Testis (tissue), 3 donors: ENCODE data around the gene TNS2. TPM values are rescaled to one million over a fixed set of nuclear protein-coding genes. Genes with fewer than 3 reads are reported as not detected.
"Not testable (repeated sequence)": the region's sequence is repeated elsewhere in the genome, so short reads cannot be mapped to it uniquely, and the experiment has no call there.

Experiments
- DNase-seq: peaks from one replicate; pipeline ENCODE4 v3.0.0-alpha.2; 2019
- H3K27ac ChIP-seq, 2 donors: fragments of 200-600 bp; sonication (generic); one replicate each; pipeline ENCODE4 v1.5.1; 2019
- H3K27me3 ChIP-seq: fragments of 200-600 bp; sonication (generic); one replicate; pipeline ENCODE4 v1.5.1; 2019
- H3K36me3 ChIP-seq: fragments of 200-600 bp; sonication (generic); one replicate; pipeline ENCODE4 v1.5.1; 2017; ENCODE audit warnings: low read depth; ENCODE audit errors: missing control alignments
- H3K4me1 ChIP-seq: fragments of 200-600 bp; sonication (generic); one replicate; pipeline ENCODE4 v1.5.1; 2019
- H3K4me3 ChIP-seq, 2 donors: fragments of 200-600 bp; sonication (generic); one replicate each; pipeline ENCODE4 v1.5.1; 2017 to 2019
- H3K9me3 ChIP-seq: fragments of 200-600 bp; sonication (generic); one replicate; pipeline ENCODE4 v1.5.1; 2017
- CTCF ChIP-seq, 3 experiments: fragments of 450-650 bp in 2 of 3; fragments of 200-600 bp in 1 of 3; sonication (generic) in 1 of 3; IDR thresholded peaks; one replicate each; pipeline ENCODE4 v1.5.1; 2016 to 2019; ENCODE audit warnings: antibody characterized with exemption in 3 of 3, mild to moderate bottlenecking in 2 of 3, moderate library complexity in 1 of 3
- POLR2A ChIP-seq: fragments of 450-650 bp; IDR thresholded peaks from one replicate; pipeline ENCODE4 v1.6.1; 2017; ENCODE audit warnings: antibody characterized with exemption, mild to moderate bottlenecking, moderate library complexity
- WGBS, 2 donors: methylation state at CpG; one replicate each; pipeline ENCODE4 v1.1.5; 2018; 5-methylcytosine and 5-hydroxymethylcytosine counted together
- intact Hi-C: fragments of 100-400 bp; cut with DNase I; formaldehyde crosslinking; loops from one replicate; pipeline ENCODE4 v1.15.1; 2023; ENCODE audit warnings: low total_unique reads
- polyA plus RNA-seq: library from polyadenylated mRNA; stranded (reverse); fragments of 350-450 nt; fragmentation: Illumina TruSeq; extraction: RNeasy Lipid Tissue Mini Kit (QIAGEN cat#74804); gene quantifications from one replicate; pipeline ENCODE4 v1.2.3, GENCODE V29; 2014; ENCODE audit warnings: low read depth, low replicate concordance; ENCODE audit not compliant: insufficient read depth
- total RNA-seq, 2 donors: library from RNA; depleted of rRNA; stranded (reverse); fragments of >200 nt; gene quantifications; one replicate each; pipeline ENCODE4 v1.2.3, GENCODE V29; 2016

Gene TNS2
- total and polyA plus RNA-seq, 3 donors from 2014 or later: 47.0 to 138 (median 108) TPM

- Histone ChIP-seq H3K4me1 (no peaks in the 10 kb centered on the region), H3K36me3 (no peaks in the 10 kb centered on the region), H3K4me3 (no peak overlapping the region), H3K27ac (no peak overlapping the region), H3K9me3 (no peaks in the 10 kb centered on the region), H3K27me3 (no peaks in the 10 kb centered on the region)
- TF ChIP-seq POLR2A (no peak), CTCF (IDR thresholded peaks at IDR 0.05) (no peak)
- DNase-seq: no peak
- intact Hi-C loops: no loop called here
- WGBS, 2 donors: 90 to 96% methylated on average over 3 of the region's 3 CpGs
These were observed 18.2 kb upstream of the TNS2 start for GRCh38 chr12:53031616-53032015.

GRCh38 chr12:53033832-53034231, 16.0 kb upstream of the TNS2 start:
- WGBS, 2 donors: 81% methylated on average over 10 of the region's 10 CpGs
- H3K27me3 ChIP-seq, H3K4me3 ChIP-seq, DNase-seq, H3K36me3 ChIP-seq, H3K9me3 ChIP-seq, H3K27ac ChIP-seq, H3K4me1 ChIP-seq, intact Hi-C loops: not testable (repeated sequence)

- H3K9me3 ChIP-seq: no peaks in the 10 kb centered on the region
- intact Hi-C loops: no loop called here
- H3K36me3 ChIP-seq: no peaks in the 10 kb centered on the region
- H3K4me3 ChIP-seq: no peak overlapping the region
- no peak overlapping the region for H3K27ac ChIP-seq
- 77 to 86% methylated on average over 8 of the region's 8 CpGs for WGBS, 2 donors
- H3K27me3 ChIP-seq: no peaks in the 10 kb centered on the region
- peaks cover 9% of the 10 kb centered on the region for H3K4me1 ChIP-seq
- DNase-seq: no peak
- TF ChIP-seq POLR2A: no peak
- TF ChIP-seq CTCF (IDR thresholded peaks at IDR 0.05): no peak
These were observed 15.4 kb upstream of the TNS2 start for GRCh38 chr12:53034459-53034858.

- TF ChIP-seq CTCF (IDR thresholded peaks at IDR 0.05) (no peak), POLR2A (no peak)
- DNase-seq: no peak
- H3K4me3 ChIP-seq: no peak overlapping the region
- intact Hi-C loops: no loop called here
- peaks cover 9% of the 10 kb centered on the region for H3K4me1 ChIP-seq
- 84 to 88% methylated on average over 3 of the region's 3 CpGs for WGBS, 2 donors
- H3K27me3 ChIP-seq: no peaks in the 10 kb centered on the region
- no peaks in the 10 kb centered on the region for H3K9me3 ChIP-seq
- H3K27ac ChIP-seq: no peak overlapping the region
- H3K36me3 ChIP-seq: no peaks in the 10 kb centered on the region
These were observed 13.1 kb upstream of the TNS2 start for GRCh38 chr12:53036802-53037201.

- TF ChIP-seq CTCF (IDR thresholded peaks at IDR 0.05) (no peak), POLR2A (no peak)
- Histone ChIP-seq H3K27me3 (no peaks in the 10 kb centered on the region), H3K4me3 (no peak overlapping the region), H3K36me3 (no peaks in the 10 kb centered on the region), H3K4me1 (peaks cover 19% of the 10 kb centered on the region), H3K27ac (no peak overlapping the region), H3K9me3 (no peaks in the 10 kb centered on the region)
- no peak for DNase-seq
- intact Hi-C loops: no loop called here
- 82 to 83% methylated on average over 4 of the region's 4 CpGs for WGBS, 2 donors
These were observed 10.0 kb upstream of the TNS2 start for GRCh38 chr12:53039851-53040250.
